HG03442 (cell line): ENCODE data around the gene PRMT7.

Experiments
- ATAC-seq: cut with Tn5 transposase; IDR thresholded peaks from one replicate; pipeline ENCODE4 v1.9.1; 2021; ENCODE audit warnings: mild to moderate bottlenecking, moderate library complexity; ENCODE audit not compliant: unreplicated experiment

Gene PRMT7

GRCh38 chr16:68389006-68389405 is 78.2 kb downstream of the PRMT7 start:
- no peak for ATAC-seq

- no peak for ATAC-seq
These were observed 79.0 kb downstream of the PRMT7 start for GRCh38 chr16:68389750-68390371.

GRCh38 chr16:68393333-68393732 is 82.5 kb downstream of the PRMT7 start:
- no peak for ATAC-seq

- no peak for ATAC-seq
These were observed 84.5 kb downstream of the PRMT7 start for GRCh38 chr16:68395167-68395786.

- no peak for ATAC-seq
These were observed 85.0 kb downstream of the PRMT7 start for GRCh38 chr16:68395815-68396214.

- no peak for ATAC-seq
These were observed 85.7 kb downstream of the PRMT7 start for GRCh38 chr16:68396481-68396880.

GRCh38 chr16:68397710-68398201 is 86.9 kb downstream of the PRMT7 start:
- no peak for ATAC-seq

GRCh38 chr16:68399456-68399855 is 88.6 kb downstream of the PRMT7 start:
- no peak for ATAC-seq

GRCh38 chr16:68400083-68400923 is 89.5 kb downstream of the PRMT7 start:
- no peak for ATAC-seq

GRCh38 chr16:68400924-68401460 is 90.2 kb downstream of the PRMT7 start:
- ATAC-seq, result no peak

- ATAC-seq, result no peak
These were observed 91.3 kb downstream of the PRMT7 start for GRCh38 chr16:68401871-68402747.

GRCh38 chr16:68402748-68403040 is 91.9 kb downstream of the PRMT7 start:
- ATAC-seq, result no peak

- ATAC-seq, result no peak
These were observed 92.4 kb downstream of the PRMT7 start for GRCh38 chr16:68403177-68403576.

GRCh38 chr16:68403704-68404103 is 92.9 kb downstream of the PRMT7 start:
- ATAC-seq, result no peak

- ATAC-seq, result no peak
These were observed 94.0 kb downstream of the PRMT7 start for GRCh38 chr16:68404736-68405345.

GRCh38 chr16:68406458-68407152 is 95.8 kb downstream of the PRMT7 start:
- ATAC-seq, result no peak
